SKM-1 treated with dmso at 0.1 percent for 144 hours (cell line): ENCODE results near the gene ASAP3.
A peak's percentile ranks its signal among the peaks of the same experiment; 100 is the strongest.
"Not testable (repeated sequence)": the region's sequence is repeated elsewhere in the genome, so short reads cannot be mapped to it uniquely, and the experiment has no call there.

Experiments used
- DNase-seq: peaks from one replicate; lab custom pipeline; 2025; ENCODE audit not compliant: unreplicated experiment; lab: John Stamatoyannopoulos, UW

ASAP3 gene

GRCh38 chr1:23399229-23399628, 84.8 kb downstream of the ASAP3 start:
- DNase-seq: no peak

GRCh38 chr1:23397908-23398307, 86.1 kb downstream of the ASAP3 start:
- DNase-seq: no peak

GRCh38 chr1:23396380-23396779, 87.6 kb downstream of the ASAP3 start:
- DNase-seq: no peak

GRCh38 chr1:23395849-23396248, 88.1 kb downstream of the ASAP3 start:
- no peak for DNase-seq

GRCh38 chr1:23395154-23395724, 88.7 kb downstream of the ASAP3 start:
- DNase-seq: no peak

GRCh38 chr1:23394684-23395083, 89.3 kb downstream of the ASAP3 start:
- DNase-seq: no peak

- no peak for DNase-seq
These were observed 89.8 kb downstream of the ASAP3 start for GRCh38 chr1:23394181-23394580.

GRCh38 chr1:23393706-23394105, 90.3 kb downstream of the ASAP3 start:
- DNase-seq: no peak

- no peak for DNase-seq
These were observed 91.7 kb downstream of the ASAP3 start for GRCh38 chr1:23392125-23392855.

GRCh38 chr1:23389837-23390321, 94.1 kb downstream of the ASAP3 start:
- DNase-seq: peak; percentile 26

- no peak for DNase-seq
These were observed 96.5 kb downstream of the ASAP3 start for GRCh38 chr1:23387494-23387893.

- no peak for DNase-seq
These were observed 98.8 kb downstream of the ASAP3 start for GRCh38 chr1:23385119-23385621.

- DNase-seq: peak; percentile 18
These were observed 99.5 kb downstream of the ASAP3 start for GRCh38 chr1:23384312-23385058.

- DNase-seq: no peak
These were observed 100.2 kb downstream of the ASAP3 start for GRCh38 chr1:23383577-23384311.

- no peak for DNase-seq
These were observed 102.6 kb downstream of the ASAP3 start for GRCh38 chr1:23381233-23381885.

- no peak for DNase-seq
These were observed 103.3 kb downstream of the ASAP3 start for GRCh38 chr1:23380719-23381118.

GRCh38 chr1:23380236-23380635, 103.7 kb downstream of the ASAP3 start:
- not testable (repeated sequence) for DNase-seq
